GM18519 (cell line): ENCODE results near the gene MMEL1.
"Not testable (repeated sequence)": the region's sequence is repeated elsewhere in the genome, so short reads cannot be mapped to it uniquely, and the experiment has no call there.

Experiments
- ATAC-seq: cut with Tn5 transposase; IDR thresholded peaks from one replicate; pipeline ENCODE4 v1.9.1; 2021; ENCODE audit warnings: mild to moderate bottlenecking, moderate library complexity; ENCODE audit not compliant: unreplicated experiment, low FRiP score

Gene MMEL1

GRCh38 chr1:2561446-2561845 lies 71.4 kb downstream of the MMEL1 start:
- no peak for ATAC-seq

GRCh38 chr1:2560299-2561073 lies 72.3 kb downstream of the MMEL1 start:
- ATAC-seq: no peak

DNA sequence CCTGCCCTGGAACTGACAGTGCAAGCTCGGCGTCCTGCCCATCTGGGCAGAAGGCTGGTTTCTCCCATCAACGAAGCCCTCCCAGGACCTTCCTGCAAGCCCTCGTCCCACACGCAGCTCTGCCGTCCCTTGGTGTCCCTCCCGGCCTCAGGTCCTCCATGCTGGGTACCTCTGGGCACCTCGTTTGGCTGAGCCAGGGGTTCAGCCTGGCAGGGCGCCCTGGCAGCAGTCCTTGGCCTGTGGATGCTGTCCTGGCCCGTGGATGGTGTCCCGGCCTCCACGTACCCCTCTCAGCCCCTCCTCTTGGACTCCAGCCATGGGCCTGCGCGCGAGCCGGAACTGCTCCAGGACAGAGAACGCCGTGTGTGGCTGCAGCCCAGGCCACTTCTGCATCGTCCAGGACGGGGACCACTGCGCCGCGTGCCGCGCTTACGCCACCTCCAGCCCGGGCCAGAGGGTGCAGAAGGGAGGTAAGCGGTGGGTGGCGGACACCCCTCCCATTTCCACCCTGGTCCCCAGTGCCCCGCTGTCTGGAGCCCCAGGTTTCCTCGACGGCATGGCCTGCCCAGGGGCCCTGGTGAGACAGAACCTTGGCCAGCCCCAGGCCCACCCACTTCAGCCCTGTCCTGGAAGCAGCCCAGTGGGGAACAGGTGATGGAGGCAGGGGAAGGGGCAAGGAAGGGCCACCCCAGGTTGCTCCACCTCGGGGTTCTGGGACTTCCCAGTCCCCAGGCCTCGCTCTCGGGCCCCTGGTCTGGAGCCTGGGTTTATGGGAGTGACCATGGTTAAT lies 73.1 kb downstream of the MMEL1 start:
- ATAC-seq: no peak

DNA sequence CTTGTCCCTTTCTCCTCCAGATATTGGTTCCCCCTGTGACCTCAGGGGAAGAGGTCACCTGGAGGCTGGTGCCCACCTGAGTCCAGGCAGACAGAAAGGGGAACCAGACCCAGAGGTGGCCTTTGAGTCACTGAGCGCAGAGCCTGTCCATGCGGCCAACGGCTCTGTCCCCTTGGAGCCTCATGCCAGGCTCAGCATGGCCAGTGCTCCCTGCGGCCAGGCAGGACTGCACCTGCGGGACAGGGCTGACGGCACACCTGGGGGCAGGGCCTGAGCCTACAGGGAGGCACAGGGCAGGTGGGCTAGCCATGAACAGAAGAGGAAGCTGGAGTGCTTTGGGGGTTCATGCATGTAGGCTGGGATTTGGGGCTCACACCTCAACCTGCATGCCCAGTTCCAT lies 74.0 kb downstream of the MMEL1 start:
- ATAC-seq: no peak

- no peak for ATAC-seq
Observed at GRCh38 chr1:2558420-2558819, 74.4 kb downstream of the MMEL1 start.

DNA sequence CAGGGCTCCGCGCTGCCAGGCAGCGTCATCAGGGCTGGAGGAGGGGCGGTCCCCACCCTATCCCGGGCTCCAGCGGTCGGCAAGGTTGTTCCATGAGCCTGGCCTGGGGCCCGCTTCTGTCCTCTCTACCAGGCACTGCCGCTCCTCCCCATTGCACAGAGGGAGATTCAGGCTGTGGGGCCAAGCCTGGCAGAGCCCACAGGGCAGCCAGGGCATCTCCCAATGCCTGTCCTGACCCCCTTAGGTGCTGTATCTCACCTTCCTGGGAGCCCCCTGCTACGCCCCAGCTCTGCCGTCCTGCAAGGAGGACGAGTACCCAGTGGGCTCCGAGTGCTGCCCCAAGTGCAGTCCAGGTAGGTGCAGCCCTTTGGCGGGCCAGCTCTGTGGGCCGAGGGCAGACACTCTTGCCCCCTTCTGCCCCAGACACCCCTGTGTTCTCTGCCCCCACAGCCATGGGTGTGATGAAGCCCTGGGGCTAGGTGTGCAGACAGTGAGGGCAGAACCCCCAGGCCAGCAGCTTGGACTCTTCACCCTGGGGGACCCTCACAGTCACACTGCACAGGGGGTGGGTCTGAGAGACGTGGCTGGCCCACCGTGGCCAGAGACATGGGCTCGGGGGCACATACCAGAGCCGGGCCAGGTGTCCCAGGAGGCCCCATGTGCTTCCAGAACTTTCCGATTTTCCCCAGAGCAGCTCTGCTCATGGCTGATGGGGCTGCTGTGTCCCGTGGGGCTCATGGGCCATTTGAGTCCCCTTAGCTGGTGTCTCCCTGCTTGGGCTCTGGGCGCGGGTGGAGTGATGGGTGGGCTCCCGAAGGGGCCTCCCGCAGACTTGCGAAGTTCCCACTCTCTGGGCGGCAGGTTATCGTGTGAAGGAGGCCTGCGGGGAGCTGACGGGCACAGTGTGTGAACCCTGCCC lies 75.1 kb downstream of the MMEL1 start:
- ATAC-seq: no peak

GRCh38 chr1:2556678-2557481 lies 75.9 kb downstream of the MMEL1 start:
- ATAC-seq: no peak

- no peak for ATAC-seq
Observed at GRCh38 chr1:2556277-2556677, 76.5 kb downstream of the MMEL1 start, which contains the start of gene TNFRSF14. TSS of gene TNFRSF14 (plus strand) at chr1:2556371. CDS start at chr1:2556665, 294 bp downstream.

DNA sequence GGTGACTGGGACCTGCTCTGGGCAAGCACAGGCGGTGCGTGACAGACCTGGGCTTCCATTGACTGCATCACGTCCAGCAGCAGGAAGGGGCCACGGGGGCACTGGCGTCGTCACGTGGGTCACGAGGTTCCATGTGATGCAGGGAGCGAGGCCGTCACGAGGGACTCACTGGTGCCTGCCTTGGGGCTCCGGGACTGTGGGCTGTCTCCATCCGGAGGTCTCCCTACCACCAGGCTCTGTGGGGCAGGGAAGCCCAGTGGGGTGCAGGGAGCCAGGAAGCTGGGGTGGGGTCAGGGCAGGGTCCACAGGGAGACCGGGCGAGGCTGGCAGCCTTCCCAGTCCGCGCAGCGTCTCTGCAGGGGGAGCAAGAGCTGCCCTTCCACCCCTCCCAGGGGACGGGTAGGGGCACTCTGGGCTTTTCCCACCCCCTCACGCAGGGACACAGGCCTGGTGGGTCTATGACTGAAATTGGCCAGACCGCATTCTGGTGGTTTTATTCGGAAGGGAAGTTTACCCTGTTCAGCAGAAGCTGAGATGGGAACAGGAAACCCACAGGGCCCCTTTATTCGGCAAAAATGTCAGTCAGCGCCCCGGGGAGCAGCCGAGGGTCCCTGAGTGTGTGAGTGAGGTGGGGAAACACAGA lies 77.1 kb downstream of the MMEL1 start:
- ATAC-seq: no peak

DNA sequence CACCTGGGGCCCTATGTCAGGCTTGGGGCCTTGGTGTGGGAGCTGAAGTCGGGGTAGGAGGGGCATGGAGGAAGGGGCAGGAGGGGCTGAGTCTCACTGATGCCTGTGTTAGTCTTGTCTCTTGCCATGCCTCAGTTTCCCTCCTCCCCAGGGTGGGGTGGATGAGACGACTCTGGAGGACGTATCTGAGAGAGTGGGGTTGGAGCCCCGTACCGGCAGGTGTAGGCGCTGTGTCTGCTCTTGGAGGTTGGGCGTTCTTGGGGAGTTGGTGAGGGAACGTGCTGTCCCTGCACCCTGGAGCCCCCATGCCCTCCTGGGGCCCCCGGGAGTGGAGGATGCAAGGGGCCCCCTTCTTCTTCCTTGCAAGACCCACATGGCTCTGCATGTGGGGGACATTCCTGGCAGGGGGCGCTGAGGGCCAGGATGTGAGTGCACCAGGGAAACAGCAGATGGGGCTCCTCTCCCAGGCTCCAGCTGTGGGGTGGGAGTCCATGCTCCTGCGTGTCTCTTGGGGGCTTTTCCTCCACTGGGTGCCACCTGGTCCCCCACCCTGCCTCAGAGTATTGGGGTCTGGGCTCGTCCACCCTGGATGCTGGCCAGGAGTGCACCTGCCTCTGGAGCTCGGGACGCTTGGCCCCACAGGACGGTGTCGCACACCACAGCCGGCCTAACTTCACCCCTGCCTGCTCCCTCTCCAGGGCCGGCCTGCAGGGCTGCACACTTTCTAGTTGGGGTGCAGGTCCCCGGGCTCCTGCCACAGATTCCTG lies 78.0 kb downstream of the MMEL1 start:
- no peak for ATAC-seq

DNA sequence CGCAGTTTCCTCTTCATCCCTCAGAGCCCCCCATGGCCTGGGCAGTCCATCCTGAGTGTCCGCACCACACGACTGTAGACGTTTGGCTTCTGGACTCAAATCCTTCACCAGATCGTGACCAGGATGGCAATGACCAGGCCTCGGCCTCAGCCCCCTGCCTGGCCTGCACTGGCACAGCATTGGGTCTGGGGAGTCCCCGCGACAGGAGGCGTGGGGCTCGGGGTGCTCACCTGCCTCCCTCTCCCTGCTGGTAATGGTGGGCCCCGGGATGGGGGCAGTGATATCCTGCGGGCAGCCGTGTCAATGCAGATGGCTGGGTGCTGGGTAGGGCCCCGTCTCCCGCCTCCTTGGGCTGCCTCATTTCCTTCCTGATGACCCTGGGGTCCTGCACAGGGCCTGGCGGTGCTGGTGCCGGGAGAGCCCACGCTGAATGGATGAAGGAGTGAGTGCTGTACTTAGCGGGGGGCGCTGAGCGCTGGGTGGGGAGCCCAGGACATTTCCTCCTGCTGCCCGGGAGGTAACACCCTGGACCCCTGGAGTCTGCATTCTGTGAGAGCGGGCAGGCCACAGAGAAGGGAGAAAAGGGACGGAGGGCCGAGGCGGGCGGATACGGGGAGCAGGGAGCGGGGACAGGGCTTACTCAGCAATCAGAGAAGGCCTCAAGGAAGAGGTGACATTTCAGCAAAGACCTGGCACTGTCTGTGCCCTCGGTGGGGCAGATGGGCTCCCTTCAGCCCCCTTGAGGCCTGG lies 78.8 kb downstream of the MMEL1 start:
- ATAC-seq: no peak

- not testable (repeated sequence) for ATAC-seq
Observed at GRCh38 chr1:2553076-2553475, 79.7 kb downstream of the MMEL1 start.

- ATAC-seq: no peak
Observed at GRCh38 chr1:2552189-2552588, 80.6 kb downstream of the MMEL1 start.

- not testable (repeated sequence) for ATAC-seq
Observed at GRCh38 chr1:2551544-2551943, 81.3 kb downstream of the MMEL1 start.

GRCh38 chr1:2550309-2550861 lies 82.4 kb downstream of the MMEL1 start:
- ATAC-seq: not testable (repeated sequence)

DNA sequence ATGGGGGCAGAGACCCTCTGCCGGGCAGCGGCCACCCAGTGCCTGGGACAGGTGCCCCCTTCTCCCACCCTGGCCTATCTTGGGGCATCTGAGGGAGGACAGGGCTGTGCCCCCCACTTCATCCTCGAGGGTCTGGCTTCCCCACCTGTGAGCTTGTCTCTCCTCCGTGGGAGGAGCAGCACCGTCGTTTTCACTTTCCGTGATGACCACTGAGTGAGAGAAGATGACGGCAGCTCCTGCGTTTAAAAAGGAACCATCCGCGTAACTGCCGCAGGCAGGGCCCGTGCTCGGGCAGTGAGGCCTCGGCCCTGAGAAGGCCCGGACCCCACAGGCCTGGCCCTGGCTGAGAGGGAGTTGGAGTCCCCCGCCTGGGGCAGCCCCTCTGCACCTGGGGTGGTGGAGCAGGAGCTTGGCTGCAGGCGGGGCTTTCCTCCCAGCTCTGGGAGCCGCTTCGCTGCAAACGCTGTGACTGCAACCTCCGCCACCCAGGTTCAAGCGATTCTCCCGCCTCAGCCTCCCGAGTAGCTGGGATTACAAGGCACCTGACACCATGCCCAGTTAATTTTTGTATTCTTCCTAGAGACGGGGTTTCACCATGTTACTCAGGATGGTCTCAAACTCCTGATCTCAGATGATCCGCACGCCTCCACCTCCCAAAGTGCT lies 83.3 kb downstream of the MMEL1 start:
- ATAC-seq: not testable (repeated sequence)

DNA sequence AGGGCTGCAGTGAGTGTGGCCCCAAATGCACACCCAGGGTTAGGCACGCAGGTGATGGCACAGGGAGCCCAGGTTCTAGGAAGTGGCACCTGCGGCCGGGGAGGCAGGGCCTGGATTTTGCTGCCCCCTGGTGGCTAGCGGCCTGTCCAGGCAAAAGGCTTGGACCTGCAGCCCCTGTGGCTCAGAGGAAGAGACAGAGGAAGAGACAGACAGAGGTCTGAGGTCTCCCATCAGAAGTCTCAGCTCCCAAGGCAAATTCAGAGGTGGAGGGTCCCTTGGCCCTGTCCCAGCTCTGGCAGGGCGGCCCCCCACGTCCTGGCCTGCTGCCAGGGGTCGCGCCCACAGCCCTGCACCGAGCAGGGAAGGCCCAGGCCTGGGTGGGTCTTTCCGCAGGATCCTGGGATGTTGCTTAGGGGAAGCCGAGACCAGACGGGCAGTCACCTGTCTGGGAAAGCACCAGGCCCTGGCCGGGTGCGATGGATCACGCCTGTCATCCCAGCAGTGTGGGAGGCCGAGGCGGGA lies 84.7 kb downstream of the MMEL1 start:
- no peak for ATAC-seq
